Stimulated activated naive B cell treated with anti-CD40 and anti-IgM and Interleukin-4, amounts not matched to agents 10 μg/mL and 1 μg/mL and 100 μg/mL, for 72 hours (primary cell): Measurements from ENCODE around the gene CST4.
"Not testable (repeated sequence)": the region's sequence is repeated elsewhere in the genome, so short reads cannot be mapped to it uniquely, and the experiment has no call there.

Experiments used
- ATAC-seq, 2 donors: fragments of 150-1000 bp; cut with Tn5 transposase; replicated peaks; 2 replicates each; pipeline ENCODE4 v1.10.0; 2021; ENCODE audit warnings: moderate library complexity in 1 of 2
- DNase-seq: peaks from one replicate; pipeline ENCODE4 v3.0.0; 2021
- H3K27ac Mint-ChIP-seq: one replicate; pipeline ENCODE4 v1.8.0; 2022; ENCODE audit warnings: mild to moderate bottlenecking, mixed read lengths
- H3K27me3 Mint-ChIP-seq, 2 donors: one replicate each; pipeline ENCODE4 v1.8.0; 2022; ENCODE audit warnings: mixed read lengths in 2 of 2
- H3K36me3 Mint-ChIP-seq, 2 donors: one replicate each; pipeline ENCODE4 v1.8.0; 2022; ENCODE audit warnings: mixed read lengths in 2 of 2, mild to moderate bottlenecking in 1 of 2
- H3K4me1 Mint-ChIP-seq, 2 donors: one replicate each; pipeline ENCODE4 v1.8.0; 2022; ENCODE audit warnings: mixed read lengths in 2 of 2, mild to moderate bottlenecking in 1 of 2
- H3K4me3 Mint-ChIP-seq, 2 donors: one replicate each; pipeline ENCODE4 v1.8.0; 2022; ENCODE audit warnings: mild to moderate bottlenecking in 2 of 2, mixed read lengths in 2 of 2, moderate library complexity in 1 of 2
- H3K9me3 Mint-ChIP-seq, 2 donors: one replicate each; pipeline ENCODE4 v1.8.0; 2022; ENCODE audit warnings: mixed read lengths in 2 of 2, mild to moderate bottlenecking in 1 of 2

Gene CST4

GRCh38 chr20:23688684-23689398 lies at the start of gene CST4:
TSS of gene CST4 (minus strand) at chr20:23689038. CDS start at chr20:23688969, 69 bp downstream.
- ATAC-seq, H3K36me3 Mint-ChIP-seq, H3K9me3 Mint-ChIP-seq, H3K4me1 Mint-ChIP-seq, H3K27me3 Mint-ChIP-seq, DNase-seq, H3K4me3 Mint-ChIP-seq, H3K27ac Mint-ChIP-seq: not testable (repeated sequence)

DNA sequence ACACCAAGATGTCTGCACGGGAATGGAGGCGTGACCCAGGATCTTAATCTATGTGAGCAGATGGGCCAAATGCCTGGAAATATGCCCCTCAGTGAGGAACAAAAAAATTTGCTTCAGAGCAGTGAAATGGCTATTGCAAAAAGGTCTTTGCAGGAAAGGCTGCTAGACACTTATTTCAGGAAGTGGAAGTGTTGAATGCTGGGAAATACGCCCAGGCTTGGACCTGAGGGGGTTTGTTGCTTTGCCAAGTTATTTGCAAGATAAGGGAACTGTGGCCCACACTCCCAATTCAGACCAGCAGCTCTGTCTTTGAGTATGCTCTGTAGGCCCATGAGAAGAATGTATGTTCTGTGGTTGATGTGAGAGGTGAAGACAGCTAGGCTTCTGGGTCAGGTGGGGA lies 46.6 kb upstream of the CST4 start:
- not testable (repeated sequence) for H3K36me3 Mint-ChIP-seq, H3K4me1 Mint-ChIP-seq, H3K4me3 Mint-ChIP-seq, H3K9me3 Mint-ChIP-seq, H3K27ac Mint-ChIP-seq, ATAC-seq, DNase-seq
- H3K27me3 Mint-ChIP-seq = peaks cover 10 to 28% of the 10 kb centered on the region in 2 donors

DNA sequence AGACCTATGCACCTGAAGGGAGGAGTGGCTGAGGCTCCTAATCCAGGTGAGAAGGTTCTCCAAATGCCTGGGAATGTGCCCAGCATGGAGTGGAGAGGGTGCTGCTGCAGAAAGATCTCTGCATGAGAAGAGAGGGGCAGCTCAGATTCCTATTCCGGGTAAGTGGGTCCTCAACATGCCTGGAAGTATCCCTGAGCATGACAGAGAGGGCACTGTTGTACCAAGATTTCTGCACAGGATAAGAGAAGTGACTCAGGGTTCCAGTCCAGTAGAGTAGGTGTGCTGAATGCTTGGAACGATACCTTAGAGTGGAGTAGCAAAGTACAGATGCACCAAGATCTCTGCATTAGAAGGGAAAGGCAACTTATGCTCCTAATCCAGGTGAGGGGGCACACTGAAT lies 46.1 kb upstream of the CST4 start:
- not testable (repeated sequence) for H3K36me3 Mint-ChIP-seq, ATAC-seq, H3K9me3 Mint-ChIP-seq, H3K4me3 Mint-ChIP-seq, DNase-seq, H3K27ac Mint-ChIP-seq, H3K4me1 Mint-ChIP-seq
- peaks cover 10 to 28% of the 10 kb centered on the region in 2 donors for H3K27me3 Mint-ChIP-seq

DNA sequence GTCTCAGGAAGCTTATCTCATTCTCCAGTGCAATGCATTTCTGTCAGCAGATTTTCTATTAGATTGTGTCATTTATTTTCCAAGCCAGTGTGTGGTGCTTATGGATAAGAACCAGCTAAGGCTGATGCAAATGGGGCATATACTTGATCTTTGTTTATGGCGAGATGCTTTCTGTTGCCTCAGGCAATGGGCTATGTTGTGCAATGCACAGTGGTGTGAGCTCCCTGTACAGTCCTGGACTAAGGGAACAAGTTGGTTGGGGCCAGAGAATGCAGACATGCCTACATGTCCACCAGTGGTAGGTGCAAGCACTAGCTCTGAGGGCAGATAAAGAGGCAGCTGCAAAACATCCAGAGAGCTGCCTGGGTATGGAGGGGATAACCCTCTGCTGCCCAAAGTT lies 45.6 kb upstream of the CST4 start:
- H3K27ac Mint-ChIP-seq, H3K4me1 Mint-ChIP-seq, H3K9me3 Mint-ChIP-seq, H3K4me3 Mint-ChIP-seq, ATAC-seq, H3K36me3 Mint-ChIP-seq, DNase-seq: not testable (repeated sequence)
- peaks cover 10 to 28% of the 10 kb centered on the region in 2 donors for H3K27me3 Mint-ChIP-seq

DNA sequence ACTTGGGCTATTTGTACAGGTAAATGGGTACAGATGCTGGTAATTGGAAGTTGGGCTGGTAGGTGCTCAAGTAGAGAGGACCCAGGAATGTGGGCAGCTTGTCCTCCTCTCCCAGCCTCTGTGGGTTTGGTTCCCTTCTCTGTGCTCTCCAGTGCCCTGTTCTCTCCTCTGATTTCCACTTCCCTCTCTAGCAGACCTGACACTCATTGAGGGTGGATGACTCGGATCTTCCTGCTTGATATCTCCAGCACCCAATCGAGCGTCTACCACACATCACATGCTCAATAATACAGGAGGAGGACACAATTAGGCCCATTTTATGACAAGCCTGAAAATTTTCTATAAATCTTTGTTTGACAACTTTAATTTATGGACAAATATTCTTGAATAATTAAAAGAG lies 38.2 kb upstream of the CST4 start:
- H3K36me3 Mint-ChIP-seq = no peaks in the 10 kb centered on the region
- H3K9me3 Mint-ChIP-seq = no peaks in the 10 kb centered on the region
- DNase-seq (no peak), ATAC-seq (no peak)
- H3K27ac Mint-ChIP-seq = no peak overlapping the region
- H3K27me3 Mint-ChIP-seq = peaks cover 8 to 18% of the 10 kb centered on the region in 2 donors
- no peak overlapping the region for H3K4me3 Mint-ChIP-seq
- H3K4me1 Mint-ChIP-seq = no peaks in the 10 kb centered on the region

GRCh38 chr20:23725102-23725501 lies 36.3 kb upstream of the CST4 start:
- no peak for ATAC-seq
- no peaks in the 10 kb centered on the region for H3K4me1 Mint-ChIP-seq

GRCh38 chr20:23723659-23724307 lies 34.9 kb upstream of the CST4 start:
- not testable (repeated sequence) for H3K36me3 Mint-ChIP-seq, DNase-seq, H3K4me3 Mint-ChIP-seq, H3K27ac Mint-ChIP-seq, H3K9me3 Mint-ChIP-seq, H3K4me1 Mint-ChIP-seq
- peak; percentile 77 to 82 for ATAC-seq
- peaks cover 8 to 11% of the 10 kb centered on the region in 2 donors for H3K27me3 Mint-ChIP-seq

More at GRCh38 chr20:23725102-23725501, 36.3 kb upstream of the CST4 start:
- no peak for DNase-seq
- H3K4me3 Mint-ChIP-seq = no peak overlapping the region
- no peak overlapping the region for H3K27ac Mint-ChIP-seq
- H3K9me3 Mint-ChIP-seq = no peaks in the 10 kb centered on the region
- H3K36me3 Mint-ChIP-seq = no peaks in the 10 kb centered on the region
- H3K27me3 Mint-ChIP-seq = peaks cover 8 to 11% of the 10 kb centered on the region in 2 donors

DNA sequence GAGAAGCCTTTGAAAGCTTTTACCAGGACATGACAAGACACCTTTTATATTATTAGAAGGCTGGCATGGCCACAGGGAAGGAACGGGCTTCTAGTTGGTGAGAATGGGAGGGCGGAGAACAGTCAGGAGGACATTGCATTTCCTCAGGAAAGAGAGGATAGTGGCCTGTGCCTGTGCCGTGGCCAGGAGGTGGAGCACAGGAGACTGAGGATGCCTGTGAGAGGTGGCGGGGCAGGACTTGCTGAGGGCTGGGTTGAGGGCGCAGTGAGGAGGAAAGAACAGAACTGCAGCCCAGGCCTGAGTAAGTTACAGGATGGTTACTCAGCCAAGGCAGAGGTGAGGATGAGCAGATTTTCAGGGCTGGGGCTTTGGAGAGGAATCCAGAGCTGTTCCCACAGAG lies 34.0 kb upstream of the CST4 start:
- peaks cover 8 to 11% of the 10 kb centered on the region in 2 donors for H3K27me3 Mint-ChIP-seq
- ATAC-seq, H3K27ac Mint-ChIP-seq, DNase-seq, H3K9me3 Mint-ChIP-seq, H3K4me1 Mint-ChIP-seq, H3K36me3 Mint-ChIP-seq, H3K4me3 Mint-ChIP-seq: not testable (repeated sequence)

- no peaks in the 10 kb centered on the region for H3K36me3 Mint-ChIP-seq
- no peaks in the 10 kb centered on the region for H3K9me3 Mint-ChIP-seq
- DNase-seq (no peak), ATAC-seq (no peak)
- H3K4me3 Mint-ChIP-seq = no peak overlapping the region
- H3K27ac Mint-ChIP-seq = no peak overlapping the region
- peaks cover 11 to 13% of the 10 kb centered on the region in 2 donors for H3K27me3 Mint-ChIP-seq
- H3K4me1 Mint-ChIP-seq = no peaks in the 10 kb centered on the region
These were observed 33.1 kb upstream of the CST4 start for GRCh38 chr20:23721962-23722361.

- not testable (repeated sequence) for H3K27ac Mint-ChIP-seq, H3K36me3 Mint-ChIP-seq, H3K4me1 Mint-ChIP-seq, H3K9me3 Mint-ChIP-seq, H3K4me3 Mint-ChIP-seq, DNase-seq, ATAC-seq
- peaks cover 11 to 13% of the 10 kb centered on the region in 2 donors for H3K27me3 Mint-ChIP-seq
These were observed 30.5 kb upstream of the CST4 start for GRCh38 chr20:23719351-23719750.

DNA sequence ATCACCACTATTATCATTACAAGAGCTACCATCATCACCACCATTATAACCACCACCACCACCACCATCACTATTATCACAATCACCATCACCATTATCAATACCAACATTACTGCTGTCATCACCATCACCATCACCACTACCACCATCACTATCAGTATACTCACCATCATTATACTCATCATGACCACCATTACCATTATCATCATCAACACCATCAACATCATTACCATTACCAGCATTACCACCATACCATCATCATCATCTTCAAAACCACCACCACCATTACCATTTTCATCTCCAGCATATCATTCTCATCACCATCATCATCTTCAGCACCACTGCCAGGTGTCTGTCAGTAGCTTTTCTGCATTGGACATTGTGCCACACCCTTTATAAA lies 22.9 kb upstream of the CST4 start:
- not testable (repeated sequence) for H3K36me3 Mint-ChIP-seq, H3K4me1 Mint-ChIP-seq, H3K27ac Mint-ChIP-seq, H3K9me3 Mint-ChIP-seq, ATAC-seq, H3K4me3 Mint-ChIP-seq, H3K27me3 Mint-ChIP-seq, DNase-seq

GRCh38 chr20:23710771-23711170 lies 21.9 kb upstream of the CST4 start:
- Mint-ChIP-seq H3K4me1 (no peaks in the 10 kb centered on the region), H3K4me3 (no peak overlapping the region), H3K9me3 (no peaks in the 10 kb centered on the region), H3K27me3 (peaks cover 3 to 4% of the 10 kb centered on the region in 2 donors), H3K36me3 (no peaks in the 10 kb centered on the region), H3K27ac (no peak overlapping the region)
- DNase-seq = no peak
- ATAC-seq = peak in 1 of 2 donors; percentile 27

- Mint-ChIP-seq H3K36me3 (no peaks in the 10 kb centered on the region), H3K4me1 (no peaks in the 10 kb centered on the region), H3K4me3 (no peak overlapping the region), H3K27me3 (peaks cover 3 to 13% of the 10 kb centered on the region in 2 donors), H3K27ac (no peak overlapping the region), H3K9me3 (no peaks in the 10 kb centered on the region)
- ATAC-seq = no peak
- no peak for DNase-seq
These were observed 17.1 kb upstream of the CST4 start for GRCh38 chr20:23705895-23706294.

DNA sequence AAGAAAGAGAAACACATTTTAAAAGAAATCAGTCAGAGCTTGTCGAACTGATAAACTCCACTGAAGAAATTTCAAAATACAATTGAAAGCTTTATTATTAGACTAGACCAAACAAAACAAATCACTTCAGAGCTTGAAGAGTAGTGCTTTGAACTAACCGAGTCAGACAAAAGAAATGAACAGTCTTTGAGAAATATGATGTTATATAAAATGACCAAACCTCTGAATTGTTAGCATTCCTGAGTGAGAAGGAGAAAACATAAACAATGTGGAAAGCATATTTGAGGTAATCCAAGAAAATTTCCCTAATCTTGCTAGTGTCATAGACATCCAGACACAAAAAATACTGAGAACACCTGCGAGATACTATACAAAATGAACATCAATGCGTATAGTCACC lies 13.2 kb upstream of the CST4 start:
- no peak overlapping the region for H3K27ac Mint-ChIP-seq
- no peak for ATAC-seq
- H3K36me3 Mint-ChIP-seq = no peaks in the 10 kb centered on the region
- H3K27me3 Mint-ChIP-seq = peaks cover 2 to 13% of the 10 kb centered on the region in 2 donors
- DNase-seq = no peak
- no peak overlapping the region for H3K4me3 Mint-ChIP-seq
- no peaks in the 10 kb centered on the region for H3K9me3 Mint-ChIP-seq
- no peaks in the 10 kb centered on the region for H3K4me1 Mint-ChIP-seq

DNA sequence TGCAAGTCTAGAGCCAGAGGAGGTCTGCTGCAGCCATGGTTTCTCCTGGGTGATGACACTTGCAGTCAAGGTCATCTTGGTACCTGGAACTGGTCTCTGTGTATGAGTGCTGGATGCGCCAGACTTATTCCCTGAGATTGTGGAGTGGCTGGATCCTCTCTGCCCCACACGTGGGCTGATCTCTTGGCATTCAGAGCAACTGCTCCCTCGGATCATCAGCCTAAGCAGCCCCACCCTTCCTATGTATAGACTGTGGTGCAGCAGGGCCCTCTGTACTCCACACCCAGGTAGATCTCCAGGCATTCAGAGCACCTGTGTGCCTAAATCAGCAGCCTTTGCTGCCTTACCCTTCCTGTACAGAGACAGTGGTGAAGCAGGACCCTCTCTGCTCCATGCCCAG lies 12.1 kb upstream of the CST4 start:
- Mint-ChIP-seq H3K36me3 (no peaks in the 10 kb centered on the region), H3K4me3 (no peak overlapping the region), H3K27me3 (peaks cover 0 to 11% of the 10 kb centered on the region in 2 donors), H3K27ac (no peak overlapping the region), H3K4me1 (no peaks in the 10 kb centered on the region), H3K9me3 (no peaks in the 10 kb centered on the region)
- DNase-seq = no peak
- no peak for ATAC-seq
